ENCODE measurements around the gene GPD1. TPM values are rescaled to one million over a fixed set of nuclear protein-coding genes. Genes with fewer than 3 reads are reported as not detected.
A peak's percentile ranks its signal among the peaks of the same experiment; 100 is the strongest.

The GPD1 gene
- total and polyA plus RNA-seq, 10 of the 15 experiments (the other 5 are each of a cell fraction or from before 2014, with no cell fraction given): 0.04 to 0.61 (median 0.26) TPM; not detected in 1

GRCh38 chr12:50111395-50111692, 7.5 kb downstream of the GPD1 start:
- intact Hi-C loops (cut with micrococcal nuclease; ENCODE audit: unreplicated experiment): loop anchor here (1.0 kb wide), 1 partner anchor 56 kb away; the partner anchor contains the start of gene CERS5
- peak; percentile 69; the same call in 1 of the 2 replicates for TF ChIP-seq SMARCA5 (IDR thresholded peaks at IDR 0.05)
- no peak for TF ChIP-seq SRF (IDR thresholded peaks at IDR 0.05; ENCODE audit: low read depth in 2 of 2, low read length in 2 of 2)
- Histone ChIP-seq H3K4me1 (ENCODE audit: control insufficient read depth, insufficient read depth, low read length) (peaks cover 21% of the 10 kb centered on the region), H3K4me2 (ENCODE audit: control insufficient read depth, insufficient read depth) (peak overlapping the region; percentile 99), H3K36me3 (ENCODE audit: control insufficient read depth in 2 of 2, insufficient read depth in 2 of 2, low read length in 1 of 2) (peaks cover 0 to under 1% of the 10 kb centered on the region in 2 experiments; a peak in 1 of 4 replicates), H3K9me3 (replicated peaks; ENCODE audit: control insufficient read depth, insufficient read depth, low read length) (no peaks in the 10 kb centered on the region), H3K9ac (ENCODE audit: control insufficient read depth, insufficient read depth, low read length) (peak overlapping the region; percentile 69; the same call in 1 of the 2 replicates), H3K79me2 (ENCODE audit: control insufficient read depth, insufficient read depth, low read length) (peaks cover 32% of the 10 kb centered on the region), H4K20me1 (ENCODE audit: control insufficient read depth, insufficient read depth) (no peaks in the 10 kb centered on the region), H3K4me3 (peak overlapping the region; percentile 73), H3K27me3 (replicated peaks in 1 of 2; ENCODE audit: control insufficient read depth in 2 of 2, insufficient read depth in 2 of 2, low read length in 1 of 2) (no peaks in the 10 kb centered on the region), H2AFZ (ENCODE audit: control insufficient read depth, low read depth, low read length) (peak overlapping the region; percentile 78), H3K27ac (ENCODE audit: control insufficient read depth, insufficient read depth) (peak overlapping the region; percentile 85; the same call in 1 of the 2 replicates)
- ChIA-PET SMC1A (ENCODE audit: uncharacterized antibody, unreplicated experiment) (interaction anchor here (0.6 to 4.8 kb wide), 26 partner anchors 8 to 427 kb away, joined by 3 to 36 read pairs (median 6); partner anchors contain the start of genes CERS5 and SMARCD1), RAD21 (ENCODE audit: unreplicated experiment) (interaction anchor here (0.7 to 5.1 kb wide), 25 partner anchors 8 to 653 kb away, joined by 3 to 66 read pairs (median 4); partner anchors contain the start of genes ATF1, CERS5, GPD1 and RACGAP1), CTCF (interaction anchor here (0.7 to 13.0 kb wide), 50 partner anchors 9 to 1141 kb away, joined by 3 to 257 read pairs (median 8); partner anchors contain the start of genes CERS5, GPD1, RACGAP1 and SMARCD1), POLR2A (interaction anchor here (0.6 to 5.0 kb wide), 18 partner anchors 14 to 947 kb away, joined by 3 to 72 read pairs (median 6); partner anchors contain the start of genes CERS5, LIMA1, RACGAP1 and SMARCD1)
- FAIRE-seq (no peak), DNase-seq (ENCODE audit: low read depth, low spot score) (no peak), ATAC-seq (peak; percentile 3)
- BruUV-seq (replicated peaks): no TSS peak
- WGBS (ENCODE audit: insufficient coverage, insufficient replicate concordance, low lambda C conversion rate, missing lambda C conversion rate): under 1% methylated on average over 9 of the region's 19 CpGs
- in situ Hi-C loops (cut with MboI): no loop called here

GRCh38 chr12:50111693-50112455, 8.1 kb downstream of the GPD1 start, which contains the start of gene COX14:
COX14 (plus strand) TSS chr12:50112236; CDS start chr12:50120044, 7,808 bp downstream.
- no peaks in the 10 kb centered on the region for H3K9me3 ChIP-seq (replicated peaks; ENCODE audit: control insufficient read depth, insufficient read depth, low read length)
- ChIA-PET CTCF (interaction anchor here (0.6 to 13.0 kb wide), 52 partner anchors 10 to 1141 kb away, joined by 3 to 257 read pairs (median 6); partner anchors contain the start of genes CERS5, GPD1, LIMA1 and RACGAP1), RAD21 (ENCODE audit: unreplicated experiment) (interaction anchor here (0.6 to 5.1 kb wide), 25 partner anchors 9 to 652 kb away, joined by 3 to 66 read pairs (median 4); partner anchors contain the start of genes ATF1, CERS5, GPD1 and RACGAP1), POLR2A (interaction anchor here (0.6 to 5.0 kb wide), 22 partner anchors 14 to 1039 kb away, joined by 3 to 72 read pairs (median 5); partner anchors contain the start of genes CERS5, LIMA1, RACGAP1 and SMARCD1), SMC1A (ENCODE audit: uncharacterized antibody, unreplicated experiment) (interaction anchor here (0.6 to 4.8 kb wide), 30 partner anchors 9 to 426 kb away, joined by 3 to 36 read pairs (median 6); partner anchors contain the start of genes CERS5, RACGAP1 and SMARCD1)
- DNase-seq (ENCODE audit: low read depth, low spot score) (peak; percentile 99), ATAC-seq (peak; percentile 87), FAIRE-seq (peak; percentile 99)
- no peaks in the 10 kb centered on the region for H3K27me3 ChIP-seq (replicated peaks in 1 of 2; ENCODE audit: control insufficient read depth in 2 of 2, insufficient read depth in 2 of 2, low read length in 1 of 2)
- H4K20me1 ChIP-seq (ENCODE audit: control insufficient read depth, insufficient read depth): no peaks in the 10 kb centered on the region
- H3K36me3 ChIP-seq (ENCODE audit: control insufficient read depth in 2 of 2, insufficient read depth in 2 of 2, low read length in 1 of 2): peaks cover 0 to 4% of the 10 kb centered on the region in 2 experiments; a peak in 1 of 4 replicates
- H3K79me2 ChIP-seq (ENCODE audit: control insufficient read depth, insufficient read depth, low read length): peaks cover 38% of the 10 kb centered on the region
- no TSS peak for BruUV-seq (replicated peaks)
- H3K4me3 ChIP-seq: peak within 1 kb of the TSS; percentile 99
- peaks cover 21% of the 10 kb centered on the region for H3K4me1 ChIP-seq (ENCODE audit: control insufficient read depth, insufficient read depth, low read length)
- H3K4me2 ChIP-seq (ENCODE audit: control insufficient read depth, insufficient read depth): peak within 1 kb of the TSS; percentile 99
- H2AFZ ChIP-seq (ENCODE audit: control insufficient read depth, low read depth, low read length): peak within 1 kb of the TSS; percentile 87
- H3K9ac ChIP-seq (ENCODE audit: control insufficient read depth, insufficient read depth, low read length): peak within 1 kb of the TSS; percentile 93
- WGBS (ENCODE audit: insufficient coverage, insufficient replicate concordance, low lambda C conversion rate, missing lambda C conversion rate): 1% methylated on average over 59 of the region's 59 CpGs
- in situ Hi-C loops (cut with MboI): no loop called here
- H3K27ac ChIP-seq (ENCODE audit: control insufficient read depth, insufficient read depth): peak within 1 kb of the TSS; percentile 90
- intact Hi-C loops (cut with micrococcal nuclease; ENCODE audit: unreplicated experiment): loop anchor here (1.0 kb wide), 2 partner anchors 27 to 55 kb away; partner anchors contain the start of genes CERS5 and SMARCD1
- TF ChIP-seq IKZF2 (IDR thresholded peaks at IDR 0.05) (no peak; a peak in 1 of 4 replicates), E2F4 (IDR thresholded peaks at IDR 0.05; ENCODE audit: low read depth, low read length) (0 out of 2 replicates have a peak, but pooled peaks have one; percentile 13), NFYB (IDR thresholded peaks at IDR 0.05; ENCODE audit: insufficient read depth, low read depth, low read length) (peak; percentile 93), EP300 (IDR thresholded peaks at IDR 0.05; ENCODE audit: borderline replicate concordance in 1 of 2, control insufficient read depth in 1 of 2, low read depth in 2 of 2, low read length in 2 of 2) (no peak; a peak in 1 of 4 replicates), CHD2 (IDR thresholded peaks at IDR 0.05; ENCODE audit: borderline replicate concordance, low read depth, low read length) (peak; percentile 76), CBX3 (IDR thresholded peaks at IDR 0.05; ENCODE audit: borderline replicate concordance, low read depth) (no peak), RAD51 (IDR thresholded peaks at IDR 0.05) (peak; percentile 93), ZNF384 (IDR thresholded peaks at IDR 0.05; ENCODE audit: borderline replicate concordance, low read depth, low read length) (no peak), ZNF622 (IDR thresholded peaks at IDR 0.05) (no peak; the same call in 1 of the 2 replicates), POU2F2 (IDR thresholded peaks at IDR 0.05; ENCODE audit: borderline replicate concordance, low read depth, low read length) (0 out of 3 replicates have a peak, but pooled peaks have one; percentile 73), SPI1 (IDR thresholded peaks at IDR 0.05; ENCODE audit: borderline replicate concordance, insufficient read depth, low read depth, low read length) (peak; percentile 80)

All from GM12878 (cell line).